Measurements from ENCODE around the gene C2CD4C.

DNA sequence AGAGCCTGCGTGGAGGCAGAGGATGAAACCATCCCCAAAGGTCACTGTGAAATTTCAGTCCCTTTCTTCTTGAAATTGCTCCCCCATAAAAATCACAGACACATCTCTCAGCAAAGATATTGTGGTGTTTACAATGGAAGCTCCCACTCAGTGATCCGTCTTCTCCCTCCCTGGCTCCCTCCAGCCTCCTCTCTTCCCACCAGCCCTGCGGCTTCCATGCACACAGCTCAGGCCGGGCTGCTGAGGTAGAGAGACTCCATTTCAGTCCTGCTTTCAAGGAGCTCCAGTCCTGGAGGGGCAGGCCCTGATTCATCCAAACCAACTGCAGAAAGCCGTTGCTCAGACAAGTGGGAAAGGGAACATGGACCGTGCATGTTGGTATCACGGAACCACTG lies 40.3 kb downstream of the C2CD4C start:
- TF ChIP-seq CTCF (IDR thresholded peaks at IDR 0.05) (no peak), ZFX (IDR thresholded peaks at IDR 0.05; ENCODE audit: borderline replicate concordance) (no peak)
